ENCODE data around the gene USP34.
"Not testable (repeated sequence)": the region's sequence is repeated elsewhere in the genome, so short reads cannot be mapped to it uniquely, and the experiment has no call there.

USP34 gene

DNA sequence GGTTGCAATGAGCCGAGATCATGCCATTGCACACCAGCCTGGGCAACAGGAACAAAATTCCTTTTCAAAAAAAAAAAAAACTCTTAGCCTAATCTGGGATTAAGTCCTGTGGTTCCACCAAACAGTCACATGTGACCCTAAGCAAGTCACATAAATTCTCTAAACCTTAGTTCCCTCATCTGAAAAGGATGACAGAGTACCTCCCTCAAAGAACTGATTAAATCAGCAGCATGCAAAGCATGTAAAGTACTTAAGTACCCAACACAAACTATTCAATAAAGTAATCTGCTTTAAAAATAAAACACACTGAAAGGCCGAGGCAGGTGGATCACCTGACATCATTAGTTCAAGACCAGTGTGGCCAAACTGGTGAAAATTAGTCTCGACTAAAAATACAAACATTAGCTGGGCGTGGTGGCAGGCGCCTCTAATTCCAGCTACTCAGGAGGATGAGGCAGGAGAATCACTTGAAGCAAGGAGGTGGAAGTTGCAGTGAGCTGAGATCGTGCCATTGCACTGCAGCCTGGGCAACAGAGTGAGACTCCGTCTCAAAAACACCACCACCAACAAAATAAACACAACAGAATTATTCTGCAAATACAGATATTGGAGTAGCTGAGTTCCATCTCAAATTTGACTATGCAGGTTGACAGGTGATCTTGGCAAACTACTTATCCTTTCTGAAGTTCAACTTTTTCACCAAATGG, 7.0 kb downstream of the USP34 start:
- no peak for DNase-seq

DNA sequence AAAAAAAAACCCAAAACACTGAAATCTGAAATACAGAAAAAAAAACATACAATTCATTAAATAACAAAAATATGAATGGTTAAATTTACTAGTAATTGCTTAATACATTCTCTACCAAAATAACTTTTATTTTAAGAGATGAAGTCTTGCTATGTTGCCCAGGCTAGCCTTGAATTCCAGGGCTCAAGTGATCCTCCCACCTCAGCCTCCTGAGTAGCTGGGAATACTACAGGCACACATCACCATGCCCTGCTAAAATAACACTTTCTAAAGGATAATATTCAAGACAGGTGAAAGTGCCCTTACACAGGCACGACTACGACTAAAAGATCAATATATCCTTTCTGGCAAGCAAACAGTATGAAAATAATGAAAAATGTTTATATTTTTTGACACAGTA, 9.5 kb downstream of the USP34 start:
- no peak for DNase-seq

DNA sequence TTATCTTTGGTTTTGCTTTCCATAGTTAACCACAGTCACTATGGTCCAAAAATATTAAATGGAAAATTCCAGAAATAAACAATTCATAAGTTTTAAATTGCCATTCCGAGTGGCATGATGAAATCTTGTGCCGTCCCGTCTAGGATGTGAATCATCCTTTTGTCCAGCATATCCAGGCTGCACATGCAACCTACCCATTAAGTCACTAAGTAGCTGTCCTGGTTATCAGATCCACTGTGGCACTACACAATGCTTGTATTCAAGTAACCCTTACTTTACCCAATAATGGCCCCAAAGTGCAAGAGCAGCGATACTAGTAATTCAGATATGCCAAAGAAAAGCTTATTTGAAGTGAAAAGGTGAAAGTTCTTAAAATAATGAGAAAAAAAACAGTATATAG, 10.7 kb downstream of the USP34 start:
- DNase-seq: no peak

DNA sequence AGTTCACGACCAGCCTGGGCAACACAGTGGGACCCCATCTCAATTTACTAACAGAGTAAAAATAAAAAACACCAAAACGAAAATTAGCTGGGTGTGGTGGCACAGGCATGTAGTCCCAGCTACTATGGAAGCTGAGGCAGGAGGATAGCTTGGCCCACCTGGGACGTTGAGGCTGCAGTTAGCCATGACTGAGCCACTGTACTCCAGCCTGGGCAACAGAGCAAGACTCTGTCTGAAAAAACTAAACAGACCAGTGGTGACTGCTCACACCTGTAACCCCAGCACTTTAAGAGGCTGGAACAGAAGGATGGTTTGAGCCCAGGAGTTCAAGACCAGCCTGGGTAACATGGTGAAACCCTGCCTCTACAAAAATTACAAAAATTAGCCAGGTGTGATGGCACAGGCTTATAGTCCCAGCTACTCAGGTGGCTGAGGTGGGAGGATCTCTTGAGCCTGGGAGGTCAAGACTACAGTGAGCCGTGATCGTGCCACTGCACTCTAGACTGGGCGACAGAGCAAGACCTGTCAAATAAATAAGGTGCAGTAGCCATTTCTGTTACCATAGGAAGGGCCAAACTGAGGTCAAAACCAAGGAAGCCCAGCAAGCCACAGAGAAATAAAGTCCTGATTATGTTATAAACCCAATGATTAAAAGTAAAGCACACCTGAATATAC, 14.0 kb downstream of the USP34 start:
- no peak for DNase-seq

DNA sequence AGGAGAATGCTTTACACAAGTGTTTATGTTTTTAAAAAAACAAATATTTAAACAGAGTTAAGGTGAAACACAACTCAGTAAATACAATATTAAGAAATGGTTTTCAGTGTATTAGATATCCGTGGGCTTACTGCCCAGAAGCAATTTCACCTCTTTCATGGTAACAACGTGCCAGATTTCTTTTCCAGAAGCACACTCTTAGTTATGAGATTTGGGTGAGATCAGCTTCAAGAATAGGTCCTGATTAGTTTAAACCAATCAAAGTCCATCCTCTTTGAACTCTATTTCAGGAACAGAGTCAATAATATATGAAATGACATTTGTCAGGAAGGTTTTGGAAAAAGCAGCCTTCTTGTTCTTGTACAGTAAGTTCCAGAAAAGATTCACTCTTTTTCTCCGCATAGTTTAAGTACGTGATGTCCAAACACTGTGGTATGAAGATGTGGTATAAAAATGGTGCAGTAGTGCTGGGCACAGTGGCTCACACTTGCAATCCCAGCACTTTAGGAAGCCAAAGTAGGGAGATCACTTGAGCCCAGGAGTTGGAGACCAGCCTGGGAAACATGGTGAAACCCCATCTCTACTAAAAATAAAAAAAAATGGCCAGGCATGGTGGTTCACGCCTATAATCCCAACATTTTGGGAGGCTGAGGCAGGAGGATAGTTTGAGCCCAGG, 14.7 kb downstream of the USP34 start:
- DNase-seq: no peak

DNA sequence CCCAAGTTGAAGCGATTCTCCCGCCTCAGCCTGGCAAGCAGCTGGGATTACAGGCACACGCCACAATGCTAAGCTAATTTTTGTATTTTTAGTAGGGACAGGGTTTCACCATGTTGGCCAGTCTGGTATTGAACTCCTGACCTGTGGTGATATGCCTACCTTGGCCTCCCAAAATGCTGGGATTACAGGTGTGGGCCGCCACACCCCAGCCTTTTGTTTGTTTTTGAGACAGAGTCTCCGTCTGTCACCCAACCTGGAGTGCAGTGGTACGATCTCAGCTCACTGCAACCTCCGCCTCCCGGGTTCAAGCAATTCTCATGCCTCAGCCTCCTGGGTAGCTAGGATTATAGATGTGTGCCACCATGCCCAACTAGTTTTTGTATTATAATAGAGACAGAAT, 15.9 kb downstream of the USP34 start:
- DNase-seq: not testable (repeated sequence)

DNA sequence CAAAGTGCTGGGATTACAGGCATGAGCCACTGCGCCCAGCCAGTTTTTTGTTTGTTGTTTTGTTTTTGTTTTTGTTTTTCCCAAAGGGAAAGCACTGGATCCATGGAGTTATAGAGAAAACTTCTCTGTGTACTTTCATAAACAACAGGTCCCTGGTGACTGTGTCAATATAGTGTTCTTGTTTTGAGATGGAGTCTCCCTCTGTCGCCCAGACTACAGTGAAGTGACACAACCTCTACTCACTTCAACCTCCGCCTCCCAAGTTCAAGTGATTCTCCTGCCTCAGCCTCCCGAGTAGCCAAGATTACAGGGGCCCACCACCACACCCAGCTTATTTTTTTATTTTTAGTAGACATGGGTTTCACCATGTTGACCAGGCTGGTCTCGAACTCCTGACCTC, 16.5 kb downstream of the USP34 start:
- no peak for DNase-seq

DNA sequence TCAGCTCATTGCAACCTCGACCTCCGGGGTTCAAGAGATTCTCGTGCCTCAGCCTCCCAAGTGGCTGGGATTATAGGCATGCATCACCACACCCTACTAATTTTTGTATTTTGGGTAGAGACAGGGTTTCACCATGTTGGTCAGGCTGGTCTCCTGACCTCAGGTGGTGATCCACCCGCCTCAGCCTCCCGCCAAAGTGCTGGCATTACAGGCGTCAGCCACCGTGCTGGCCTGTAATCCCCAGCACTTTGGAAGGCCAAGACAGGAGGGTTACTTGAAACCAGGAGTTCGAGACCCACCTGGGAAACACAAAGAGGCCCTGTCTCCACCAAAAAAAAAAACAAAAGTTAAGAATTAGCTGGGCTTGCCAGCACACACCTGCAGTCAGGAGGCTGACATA, 18.5 kb downstream of the USP34 start:
- no peak for DNase-seq

DNA sequence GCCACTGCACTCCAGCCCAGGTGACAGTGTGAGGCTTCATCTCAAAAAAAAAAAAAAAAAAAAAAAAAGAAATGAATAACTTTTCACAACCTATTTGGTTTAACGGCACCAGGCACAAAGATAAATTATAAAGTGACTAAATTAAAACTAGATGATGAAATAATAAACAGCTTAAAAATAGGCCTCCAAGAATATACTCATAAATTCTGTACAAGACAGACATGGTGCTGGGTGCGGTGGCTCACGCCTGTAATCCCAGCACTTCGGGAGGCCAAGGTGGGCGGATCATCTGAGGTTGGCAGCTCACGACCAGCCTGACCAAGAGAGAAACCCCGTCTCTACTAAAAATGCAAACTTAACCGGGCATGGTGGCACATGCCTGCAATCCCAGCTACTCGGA, 19.7 kb downstream of the USP34 start:
- DNase-seq: no peak

DNA sequence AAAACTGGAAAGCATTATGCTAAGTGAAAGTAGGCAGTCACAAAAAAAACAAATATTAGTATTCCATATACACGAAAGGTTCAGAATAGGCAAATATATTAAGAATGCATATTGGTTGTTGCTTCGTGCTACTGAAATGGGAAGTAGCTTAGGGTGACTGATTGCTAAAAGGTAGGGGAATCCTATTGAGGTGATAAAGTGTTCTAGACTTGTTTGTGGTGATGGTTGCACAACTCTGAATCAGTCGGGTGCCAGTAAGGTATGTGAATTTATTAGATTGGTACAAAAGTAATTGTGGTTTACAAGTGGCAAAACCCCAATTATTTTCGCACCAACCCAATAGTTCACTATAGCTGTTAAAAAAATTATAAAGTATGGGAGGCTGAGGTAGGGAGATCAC, 20.7 kb downstream of the USP34 start:
- DNase-seq: no peak

DNA sequence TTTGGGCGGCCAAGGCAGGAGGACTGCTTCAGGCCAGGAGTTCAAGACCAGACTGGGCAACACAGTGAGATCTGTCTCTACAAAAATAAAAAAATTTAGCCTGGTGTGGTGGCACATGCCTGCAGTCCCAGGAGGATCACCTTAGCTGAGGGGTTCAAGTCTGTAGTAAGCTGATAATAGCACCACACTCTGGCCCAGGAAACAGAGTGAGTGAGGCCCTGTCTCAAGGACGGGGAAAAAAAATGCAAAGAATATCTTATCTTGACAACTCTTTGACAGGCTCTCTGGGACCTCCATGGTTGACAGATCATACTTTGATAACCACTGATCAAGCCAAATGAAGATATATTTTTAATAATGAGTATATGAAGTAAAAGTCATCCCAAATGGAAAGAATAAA, 22.7 kb downstream of the USP34 start:
- no peak for DNase-seq

DNA sequence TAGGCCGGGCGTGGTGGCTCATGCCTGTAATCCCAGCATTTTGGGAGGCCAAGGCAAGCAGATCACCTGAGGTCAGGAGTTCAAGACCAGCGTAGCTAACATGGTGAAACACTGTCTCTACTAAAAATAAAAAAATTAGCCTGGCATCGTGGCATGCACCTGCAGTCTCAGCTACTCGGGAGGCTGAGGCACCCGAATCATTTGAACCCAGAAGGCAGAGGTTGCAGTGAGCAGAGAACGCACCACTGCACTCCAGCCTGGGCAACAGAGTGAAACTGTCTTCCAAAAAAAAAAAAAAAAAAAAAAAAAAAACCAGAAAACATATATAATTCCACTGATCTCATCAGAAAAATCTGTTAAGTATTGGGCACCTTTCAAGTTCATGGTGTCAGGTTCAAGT, 23.9 kb downstream of the USP34 start:
- DNase-seq: not testable (repeated sequence)

DNA sequence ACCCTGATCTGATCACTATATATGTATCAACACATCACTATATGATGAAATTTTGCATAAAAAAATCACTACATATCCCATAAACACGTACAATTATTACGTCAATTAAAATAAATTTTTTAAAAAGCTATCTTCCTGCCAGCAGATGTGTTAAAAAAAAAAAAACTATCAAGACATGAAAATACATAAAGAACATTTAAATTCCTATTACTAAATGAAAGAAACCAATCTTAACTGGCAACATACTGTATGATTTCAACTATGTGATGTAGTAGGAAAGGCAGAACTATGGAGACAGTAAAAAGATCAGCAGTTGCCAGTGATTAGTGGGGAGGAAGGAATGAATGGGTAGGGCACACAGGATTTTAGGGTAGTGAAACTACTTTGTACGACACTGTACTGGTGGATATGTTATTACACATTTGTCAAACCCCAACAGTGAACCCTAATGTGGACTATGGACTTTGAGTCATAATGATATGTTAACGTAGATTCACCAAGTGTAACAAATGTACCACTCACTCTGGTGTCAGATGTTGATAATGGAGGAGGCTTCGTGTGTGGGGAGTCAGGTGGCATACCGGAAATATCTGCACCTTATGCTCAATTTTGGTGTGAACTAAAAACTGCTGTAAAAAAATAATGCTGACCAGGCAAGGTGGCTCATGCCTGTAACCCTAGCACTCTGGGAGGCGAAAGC, 27.4 kb downstream of the USP34 start:
- no peak for DNase-seq

DNA sequence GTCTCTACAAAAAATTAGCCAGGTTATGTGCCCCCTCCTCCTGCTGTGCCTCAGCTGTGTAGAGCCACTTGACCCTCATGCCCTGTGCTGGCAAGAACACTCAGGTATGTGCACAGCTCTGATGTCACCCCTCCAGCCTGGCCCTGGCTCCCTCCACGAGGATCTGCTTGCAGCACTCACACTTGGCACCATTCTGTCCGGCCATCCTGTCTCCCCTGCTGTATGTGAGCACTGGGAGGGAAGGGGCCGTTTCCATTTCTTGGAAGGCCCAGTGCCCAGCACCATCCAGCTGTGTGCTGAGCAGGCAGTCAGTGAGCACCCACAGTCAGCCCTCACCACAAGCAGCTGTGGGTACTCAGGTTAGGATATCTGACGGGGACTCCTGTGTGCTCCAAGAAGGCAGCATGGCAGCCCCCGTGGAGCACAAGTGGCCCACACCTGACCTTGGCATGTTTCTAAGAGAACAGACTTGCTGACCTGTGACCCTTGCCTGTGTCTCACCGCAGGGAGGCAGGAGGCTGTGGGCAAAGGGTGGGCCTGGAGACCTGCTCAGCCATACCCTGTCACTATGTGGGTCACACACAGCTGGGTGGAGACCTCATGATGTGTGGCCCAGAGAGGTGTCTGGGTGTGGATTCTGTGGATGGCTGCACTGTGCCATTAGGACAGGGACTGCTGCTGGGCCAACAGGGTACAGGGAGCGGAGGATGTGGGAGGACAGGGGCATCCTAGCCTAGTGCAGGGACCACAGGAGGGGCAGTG, 31.5 kb downstream of the USP34 start:
- DNase-seq: no peak

DNA sequence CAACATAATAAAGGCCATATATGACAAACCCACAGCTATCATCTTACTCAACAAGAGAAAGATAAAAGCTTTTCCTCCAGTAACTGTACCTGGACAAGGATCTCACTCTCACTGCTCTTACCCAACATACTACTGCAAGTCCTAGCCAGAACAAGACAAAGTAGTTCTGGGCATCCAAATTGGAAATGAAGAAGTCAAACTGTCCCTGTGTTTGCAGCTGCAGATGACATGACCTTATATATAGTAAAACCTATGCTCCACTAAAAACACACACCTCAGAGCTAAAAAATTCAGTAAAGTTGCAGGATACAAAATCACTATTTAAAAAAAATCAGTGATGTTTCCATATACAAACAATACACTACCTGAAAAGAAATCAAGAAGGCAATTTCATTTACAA, 32.2 kb downstream of the USP34 start:
- no peak for DNase-seq

DNA sequence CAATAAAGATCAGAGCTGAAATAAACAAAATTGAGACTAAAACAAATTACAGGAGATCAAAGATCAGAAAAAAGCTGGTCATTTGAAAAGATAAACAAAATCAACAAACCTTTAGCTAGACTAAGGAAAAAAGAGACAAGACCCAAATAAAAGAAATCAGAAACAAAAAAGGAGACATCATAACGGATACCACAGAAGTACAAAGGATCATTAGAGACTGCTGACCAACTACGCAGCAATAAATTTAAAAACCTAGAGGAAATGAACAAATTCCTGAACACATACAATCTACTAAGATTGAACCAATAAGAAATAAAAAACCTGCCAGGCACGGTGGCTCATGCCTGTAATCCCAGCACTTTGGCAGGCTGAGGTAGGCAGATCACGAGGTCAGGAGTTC, 33.7 kb downstream of the USP34 start:
- DNase-seq: no peak

DNA sequence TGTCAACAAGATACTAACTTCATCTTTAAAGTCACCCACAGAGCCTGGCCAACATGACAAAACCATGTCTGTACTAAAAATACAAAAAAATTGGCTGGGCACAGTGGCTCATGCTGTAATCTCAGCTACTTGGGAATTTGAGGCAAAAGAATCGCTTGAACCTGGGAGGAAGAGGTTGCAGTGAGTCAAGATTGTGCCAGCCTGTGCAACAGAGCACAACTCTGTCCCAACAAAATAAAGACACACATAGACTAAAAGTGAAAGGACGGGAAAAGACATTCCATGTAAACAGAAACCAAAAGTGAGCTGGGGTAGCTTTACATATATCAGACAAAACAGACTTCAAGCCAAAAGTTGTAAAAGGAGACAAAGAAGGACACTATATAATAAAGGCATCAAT, 34.8 kb downstream of the USP34 start:
- DNase-seq: no peak

DNA sequence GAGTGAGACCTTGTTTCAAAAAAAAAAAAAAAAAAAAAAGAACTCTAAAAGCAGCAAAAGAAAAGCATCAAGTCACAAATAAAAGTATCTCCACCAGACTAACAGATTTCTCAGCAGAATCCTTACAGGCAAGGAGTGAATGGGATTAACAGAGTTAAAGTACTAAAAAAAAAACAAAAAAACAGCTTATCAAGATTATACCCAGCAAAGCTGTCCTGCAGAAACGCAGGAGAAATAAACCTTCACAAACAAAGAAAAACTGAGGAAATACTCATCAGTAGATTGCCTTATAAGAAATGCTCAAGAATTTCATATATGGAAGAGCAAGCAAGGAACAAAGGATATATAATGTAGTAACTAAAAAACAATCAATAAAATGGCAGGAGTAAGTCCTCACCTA, 35.6 kb downstream of the USP34 start:
- DNase-seq: no peak

DNA sequence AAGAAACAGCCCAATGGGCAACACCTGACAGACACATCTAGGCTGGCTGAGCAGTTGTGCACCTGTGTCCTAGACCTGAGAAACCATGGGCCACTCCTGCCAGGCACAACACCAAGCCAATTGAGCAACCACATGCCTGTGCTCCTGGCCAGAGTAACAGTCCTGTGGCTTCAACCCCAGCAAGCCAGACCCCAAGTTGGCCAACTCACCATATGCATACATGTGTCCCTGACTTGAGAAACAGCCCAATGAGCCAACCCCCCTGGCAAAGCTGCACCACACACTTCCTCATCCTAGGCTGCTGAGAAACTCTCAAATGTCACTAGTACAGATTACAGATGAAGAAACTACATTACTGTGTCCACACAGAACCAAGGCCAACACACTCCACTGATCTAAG, 36.6 kb downstream of the USP34 start:
- DNase-seq: no peak

DNA sequence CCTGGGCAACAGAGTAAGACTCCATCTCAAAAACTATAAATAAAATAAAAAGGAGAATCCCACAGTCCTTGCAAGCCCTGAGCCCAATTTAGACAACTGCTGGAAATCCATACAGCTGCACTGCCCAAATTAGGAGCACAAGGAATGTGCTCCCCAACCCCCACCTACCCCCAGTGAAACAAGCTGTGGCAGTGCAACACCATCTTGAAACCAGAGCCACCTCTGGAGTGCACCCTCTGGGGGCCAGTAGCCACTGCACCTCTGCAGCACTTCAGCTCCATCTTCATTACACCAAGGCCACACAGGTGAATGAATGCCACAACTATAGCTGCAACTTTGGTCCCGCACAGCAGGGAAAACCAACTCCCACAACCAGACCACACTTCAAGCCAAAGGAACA, 37.3 kb downstream of the USP34 start:
- no peak for DNase-seq

DNA sequence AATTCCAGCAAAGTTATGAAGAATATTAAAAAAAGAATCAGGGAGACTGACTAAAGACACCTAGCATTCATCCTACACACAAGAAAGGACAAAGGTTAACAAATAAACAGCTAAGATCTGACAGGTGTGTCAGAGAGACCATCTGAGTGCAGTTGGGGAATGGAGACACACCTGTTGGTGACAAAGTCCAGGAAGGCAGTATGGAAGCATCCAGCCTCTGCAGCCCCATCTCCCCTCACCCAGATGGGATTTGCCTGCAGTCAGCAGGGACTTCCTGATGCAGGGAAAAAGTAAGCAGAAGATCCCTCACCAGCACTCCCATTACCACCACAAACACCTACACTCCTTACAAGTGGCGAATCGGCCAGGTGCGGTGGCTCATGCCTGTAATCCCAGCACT, 37.9 kb downstream of the USP34 start:
- no peak for DNase-seq

DNA sequence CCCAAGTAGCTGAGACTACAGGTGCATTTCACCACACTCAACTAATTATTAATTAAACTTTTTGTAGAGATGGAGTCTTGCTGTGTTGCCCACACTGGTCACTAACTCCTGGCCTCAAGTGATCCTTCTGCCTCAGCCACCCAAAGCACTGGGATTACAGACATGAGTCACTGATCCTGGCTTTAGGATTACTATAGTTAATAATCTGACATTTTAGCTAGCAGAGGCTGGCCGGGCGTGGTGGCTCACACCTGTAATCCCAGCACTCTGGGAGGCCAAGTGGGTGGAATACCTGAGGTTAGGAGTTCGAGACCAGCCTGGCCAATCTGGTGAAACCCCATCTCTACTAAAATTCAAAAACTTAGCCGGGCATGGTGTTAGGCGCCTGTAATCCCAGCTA, 39.5 kb downstream of the USP34 start:
- no peak for DNase-seq

DNA sequence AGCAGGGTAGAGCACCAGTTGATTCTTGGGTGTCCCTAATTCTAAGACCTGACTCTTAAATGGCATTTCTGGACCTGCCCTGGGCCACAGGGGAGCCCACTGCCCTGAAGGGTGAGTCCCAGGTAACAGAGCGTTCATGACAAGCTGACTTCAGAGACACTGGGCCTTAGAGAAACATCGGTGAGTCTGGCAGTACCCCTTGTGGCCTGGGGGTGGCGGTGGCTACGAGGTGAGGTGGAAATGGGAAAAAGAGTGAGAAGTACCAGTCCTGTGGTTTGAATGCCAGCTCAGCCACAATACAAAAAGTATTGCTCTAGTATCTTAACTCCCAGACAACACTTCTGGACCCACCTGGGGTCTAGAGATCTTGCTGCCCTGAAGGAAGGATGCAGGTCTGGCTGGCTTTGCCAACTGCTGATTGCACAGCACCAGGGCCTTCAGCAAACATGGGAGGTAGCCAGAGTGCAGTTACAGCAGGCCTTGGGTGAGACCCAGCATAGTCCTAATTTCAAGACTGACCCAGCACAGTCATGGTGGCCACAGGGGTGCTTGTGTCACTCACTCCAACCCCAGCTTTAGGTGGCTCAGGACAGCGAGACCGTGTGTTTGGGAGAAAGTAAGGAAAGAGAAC, 44.5 kb downstream of the USP34 start:
- DNase-seq: no peak
